Cerebellar cortex (tissue), 1 donor: ENCODE results near the gene RNFT2.

Experiments
- DNase-seq: peaks from one replicate; pipeline ENCODE4 v3.0.0-alpha.2; 2015; ENCODE audit warnings: low spot score

RNFT2 gene

GRCh38 chr12:116835484-116835883 lies 97.4 kb downstream of the RNFT2 start:
- no peak for DNase-seq

- no peak for DNase-seq
Measured at GRCh38 chr12:116837097-116837496, 99.0 kb downstream of the RNFT2 start.

- DNase-seq, result no peak
Measured at GRCh38 chr12:116838365-116838764, 100.2 kb downstream of the RNFT2 start.

DNA sequence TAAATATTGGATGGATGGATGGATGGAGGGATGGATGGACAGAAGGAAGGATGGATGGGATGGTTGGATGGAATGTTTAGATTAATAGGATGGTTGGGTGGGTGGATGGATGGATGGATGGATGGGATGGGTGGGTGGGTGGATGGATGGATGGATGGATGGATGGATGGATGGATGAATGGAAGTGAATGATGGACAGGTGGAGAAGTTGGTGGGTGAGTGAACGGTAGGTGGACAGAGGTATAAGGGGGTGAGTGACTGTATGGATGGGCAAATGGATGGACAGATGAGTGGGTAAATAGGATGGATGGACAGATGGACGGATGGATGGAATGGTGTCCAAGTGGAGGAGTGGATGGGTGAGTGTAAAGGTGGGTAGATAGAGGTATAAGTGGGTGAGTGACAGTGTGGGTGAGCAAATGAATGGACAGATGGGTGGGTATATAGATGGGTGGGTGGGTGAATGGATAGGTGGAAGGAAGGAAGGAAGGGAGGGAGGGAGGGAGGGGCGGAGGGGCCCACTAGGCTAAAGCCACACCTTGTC lies 101.2 kb downstream of the RNFT2 start:
- no peak for DNase-seq

DNA sequence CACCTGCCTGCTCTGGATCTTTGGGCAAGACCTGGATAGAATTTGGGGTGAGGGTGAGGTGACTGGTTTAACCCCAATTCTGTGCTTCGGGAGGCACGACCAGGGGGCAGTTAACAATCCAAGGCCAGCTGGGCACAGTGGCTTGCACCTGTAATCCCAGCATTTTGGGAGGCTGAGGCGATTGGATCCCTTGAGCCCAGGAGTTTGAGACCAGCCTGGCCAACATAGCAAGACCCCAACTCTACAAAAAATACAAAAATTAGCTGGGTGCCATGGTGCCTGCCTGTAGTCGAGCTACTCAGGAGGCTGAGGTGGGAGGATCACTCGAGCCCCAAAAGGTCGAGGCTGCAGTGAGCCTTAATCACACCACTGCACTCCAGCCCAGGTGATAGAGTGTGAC lies 105.0 kb downstream of the RNFT2 start:
- DNase-seq, result no peak

DNA sequence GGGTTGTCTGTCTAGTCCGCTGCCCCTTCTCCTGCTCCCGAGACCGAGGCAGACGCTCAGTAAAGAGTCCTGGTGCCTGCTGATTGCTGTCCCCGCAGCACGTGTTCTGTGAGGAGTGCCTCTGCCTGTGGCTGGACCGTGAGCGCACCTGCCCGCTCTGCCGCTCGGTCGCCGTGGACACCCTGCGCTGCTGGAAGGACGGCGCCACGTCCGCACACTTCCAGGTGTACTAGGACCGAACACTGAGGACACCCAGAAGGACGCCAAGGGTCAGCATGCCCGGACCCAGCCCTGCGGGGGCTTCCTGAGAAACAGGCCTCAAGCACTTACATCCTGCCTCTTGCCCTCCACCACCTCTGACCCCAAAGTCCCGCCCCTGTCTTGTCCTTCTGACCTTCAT lies 111.1 kb downstream of the RNFT2 start:
- no peak for DNase-seq

- DNase-seq, result no peak
Measured at GRCh38 chr12:116852303-116852702, 114.2 kb downstream of the RNFT2 start.

DNA sequence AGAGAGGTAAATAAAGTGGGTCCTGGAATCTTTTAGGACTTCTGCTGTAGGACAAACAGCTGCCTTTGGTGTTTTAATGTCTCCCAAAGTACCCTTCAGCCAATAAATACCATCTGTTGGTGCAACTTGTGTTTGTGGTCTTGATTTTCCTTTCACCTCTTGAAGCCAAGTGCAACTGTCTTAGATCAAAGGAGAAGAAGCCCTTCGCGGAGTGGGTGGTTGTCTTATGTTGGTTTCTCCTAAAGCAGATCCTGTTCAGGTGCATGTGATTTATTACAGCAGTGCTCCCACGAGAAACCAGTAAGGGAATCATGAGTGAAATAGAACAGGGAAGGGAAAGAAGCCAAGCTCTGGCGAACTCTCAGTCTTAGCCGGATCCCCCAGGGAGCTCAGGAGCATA lies 115.4 kb downstream of the RNFT2 start:
- DNase-seq, result no peak

- no peak for DNase-seq
Measured at GRCh38 chr12:116855744-116856470, 117.8 kb downstream of the RNFT2 start.

- no peak for DNase-seq
Measured at GRCh38 chr12:116856729-116857128, 118.6 kb downstream of the RNFT2 start.

DNA sequence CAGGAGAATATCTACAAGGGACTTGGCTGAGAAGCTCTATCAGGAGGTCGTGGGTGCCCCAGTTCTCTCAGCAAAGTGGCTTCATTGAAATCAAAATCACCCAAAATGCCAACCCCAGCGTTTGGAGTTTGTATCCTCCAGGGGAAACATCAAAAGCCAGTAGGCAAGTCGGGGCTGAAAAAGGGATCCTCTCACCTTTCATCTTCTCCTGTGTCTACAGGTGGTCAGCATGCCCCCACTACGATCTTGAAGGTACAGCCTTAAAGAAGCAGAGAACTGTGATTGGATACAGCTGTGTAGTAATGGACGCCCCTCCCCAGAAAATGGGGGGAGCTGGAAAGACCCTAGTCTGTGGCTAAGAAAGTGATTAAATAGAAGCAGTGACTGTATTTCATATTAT lies 121.0 kb downstream of the RNFT2 start:
- no peak for DNase-seq

DNA sequence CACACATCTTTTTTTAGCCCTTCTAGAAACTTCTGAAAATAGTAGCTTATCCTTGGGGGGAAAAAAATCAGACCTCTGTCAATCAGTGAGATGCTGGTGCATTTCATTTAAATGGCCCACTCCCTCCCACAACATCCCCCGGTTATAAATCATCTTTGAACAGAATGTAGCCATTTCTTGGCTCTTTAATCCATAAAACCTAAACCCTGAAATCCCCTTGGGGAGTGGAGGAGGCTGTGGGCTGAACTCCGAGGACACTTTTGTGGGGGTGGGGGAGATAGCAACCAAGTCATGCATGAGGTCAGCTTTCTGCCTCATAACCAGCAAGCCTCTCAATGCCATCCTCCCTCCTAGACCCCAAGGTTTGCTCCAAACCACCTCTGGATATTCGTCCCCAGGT lies 122.1 kb downstream of the RNFT2 start:
- DNase-seq, result no peak

DNA sequence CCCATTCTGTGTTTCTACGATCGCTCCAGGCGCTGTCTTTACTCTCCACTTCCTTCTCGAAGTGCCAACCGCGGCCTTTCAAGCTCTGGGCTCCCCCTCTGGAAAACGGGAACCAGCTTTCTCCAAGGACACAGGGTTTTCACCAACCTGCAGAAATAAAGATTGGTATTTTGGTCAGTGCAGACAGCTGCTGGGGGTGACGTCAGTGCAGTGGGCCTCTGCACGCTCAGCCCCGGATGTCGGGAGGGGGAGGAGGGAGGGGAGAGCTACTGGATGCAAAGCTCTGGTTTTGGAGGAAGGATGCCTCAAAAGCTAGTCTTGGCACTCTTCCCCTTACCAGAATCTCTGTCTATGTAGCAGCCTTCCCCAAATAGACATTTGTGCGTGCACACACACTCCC lies 123.2 kb downstream of the RNFT2 start:
- no peak for DNase-seq

GRCh38 chr12:116862167-116862566 lies 124.1 kb downstream of the RNFT2 start:
- no peak for DNase-seq

GRCh38 chr12:116863275-116863767 lies 125.2 kb downstream of the RNFT2 start:
- no peak for DNase-seq

- DNase-seq, result no peak
Measured at GRCh38 chr12:116864371-116865160, 126.5 kb downstream of the RNFT2 start.

GRCh38 chr12:116867523-116867922 lies 129.4 kb downstream of the RNFT2 start:
- DNase-seq, result no peak

GRCh38 chr12:116870306-116870705 lies 132.2 kb downstream of the RNFT2 start:
- no peak for DNase-seq

- no peak for DNase-seq
Measured at GRCh38 chr12:116874324-116874995, 136.3 kb downstream of the RNFT2 start.

DNA sequence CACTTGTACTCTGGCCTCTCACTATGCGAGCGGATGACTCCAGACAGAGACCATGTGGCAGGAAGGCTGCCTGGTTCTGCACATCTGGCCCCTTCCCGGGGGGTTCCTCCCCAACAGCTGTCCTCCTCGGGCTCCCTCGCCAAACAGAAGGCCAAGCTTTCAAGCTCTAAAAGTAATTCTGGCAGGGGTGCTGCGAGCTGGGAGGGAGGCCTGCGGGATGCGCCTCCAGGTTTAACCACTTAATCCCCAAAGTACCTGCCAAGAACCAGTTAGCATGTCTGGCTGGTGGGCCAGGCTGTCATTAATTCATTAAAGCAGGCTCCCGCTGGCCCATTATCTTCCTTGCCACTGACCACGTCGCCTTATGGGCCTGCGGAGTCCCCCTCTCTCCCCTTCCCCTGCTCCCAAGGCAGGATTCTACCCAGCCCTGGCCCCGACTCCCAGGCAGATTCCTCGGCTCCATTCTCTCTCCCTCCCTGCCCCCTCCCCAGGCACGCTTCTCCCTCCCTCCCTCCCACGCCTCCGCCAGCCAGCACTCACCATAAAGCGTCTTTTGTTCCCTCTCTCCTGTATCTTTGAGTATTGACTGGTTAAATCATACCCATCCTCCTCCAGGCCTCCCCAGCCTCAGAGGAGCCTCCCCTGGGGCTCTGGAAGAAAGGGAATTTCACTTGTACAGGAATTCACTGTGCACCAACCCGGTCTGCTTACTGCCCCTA lies 138.2 kb downstream of the RNFT2 start:
- DNase-seq, result no peak

DNA sequence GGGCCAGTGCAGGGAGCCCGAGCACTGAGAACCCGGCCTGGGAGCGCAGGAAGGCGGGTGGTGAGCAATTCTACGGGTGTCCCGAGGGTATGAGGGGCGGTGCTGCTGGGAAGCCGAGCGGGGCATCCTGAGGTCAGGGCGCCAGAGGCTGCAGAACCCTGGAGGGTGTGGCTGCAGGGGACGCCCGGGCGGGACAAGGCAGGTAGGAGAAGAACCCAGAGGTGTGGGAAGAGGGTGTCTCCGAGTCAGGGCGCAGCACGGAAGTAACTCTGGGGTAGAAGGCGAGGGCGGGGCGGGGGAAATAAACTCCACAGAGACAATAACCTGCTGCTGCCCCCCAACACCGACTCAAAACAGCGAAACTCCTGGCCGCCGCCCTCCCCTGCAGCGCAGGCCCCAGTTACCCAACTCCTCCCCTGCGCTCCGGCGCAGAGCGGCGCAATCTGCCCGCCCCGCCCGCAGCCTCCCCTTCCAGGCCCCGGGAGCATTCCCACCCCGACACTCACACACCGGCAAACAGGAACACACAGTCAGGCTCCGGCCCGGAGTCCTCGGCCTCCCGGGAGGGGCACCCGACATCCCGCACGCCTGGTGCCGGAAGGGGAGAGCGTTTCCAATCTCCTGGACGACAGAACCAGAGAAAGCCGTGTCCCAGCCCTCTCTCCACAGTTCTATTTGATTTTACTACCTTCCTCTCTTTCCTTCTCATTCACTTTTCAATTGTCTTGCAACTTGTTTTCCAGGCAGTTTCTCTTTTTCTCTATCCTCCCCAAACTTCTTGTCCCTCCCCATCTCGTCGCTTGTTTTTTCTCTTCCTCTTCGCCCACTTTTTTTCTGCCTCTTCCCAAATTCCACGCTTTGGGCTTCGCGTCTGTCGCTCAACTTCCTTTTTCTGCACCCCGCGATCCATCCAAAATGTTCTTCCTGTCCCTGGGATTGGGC lies 140.7 kb downstream of the RNFT2 start:
- DNase-seq, result no peak
